Right lobe of liver (tissue), 6 donors: ENCODE data around the gene ATP13A3. TPM values are rescaled to one million over a fixed set of nuclear protein-coding genes. Genes with fewer than 3 reads are reported as not detected.

Experiments
- ATAC-seq, 4 donors: fragments of 200-7000 bp; cut with Tn5 transposase; one replicate each; pipeline ENCODE4 v1.9.1; 2020; ENCODE audit warnings: mild to moderate bottlenecking in 4 of 4, moderate library complexity in 4 of 4
- DNase-seq, 3 donors: peaks; one replicate each; pipeline ENCODE4 v3.0.0-alpha.2; 2020
- H3K27ac ChIP-seq, 3 donors: fragments of 200-600 bp; one replicate each; pipeline ENCODE4 v1.8.0; 2022
- H3K27me3 ChIP-seq, 2 donors: fragments of 200-600 bp; one replicate each; pipeline ENCODE4 v1.8.0; 2022
- H3K36me3 ChIP-seq, 4 donors: fragments of 200-600 bp; sonication (generic) in 1 of 4; one replicate each; pipeline versions ENCODE4 v1.5.1 to v1.8.0; 2017 to 2022; ENCODE audit warnings: control low read depth in 1 of 4
- H3K4me1 ChIP-seq, 4 donors: fragments of 200-600 bp; sonication (generic) in 1 of 4; one replicate each; pipeline versions ENCODE4 v1.5.1 to v1.8.0; 2017 to 2022; ENCODE audit warnings: control low read depth in 1 of 4
- H3K4me3 ChIP-seq, 3 donors: fragments of 200-600 bp; one replicate each; pipeline ENCODE4 v1.8.0; 2022
- H3K9me3 ChIP-seq, 4 donors: fragments of 200-600 bp; sonication (generic) in 1 of 4; one replicate each; pipeline versions ENCODE4 v1.5.1 to v1.8.0; 2017 to 2022; ENCODE audit warnings: control low read depth in 1 of 4
- POLR2A ChIP-seq: fragments of 450-650 bp; IDR thresholded peaks from one replicate; pipeline ENCODE4 v1.6.1; 2017; ENCODE audit warnings: antibody characterized with exemption, mild to moderate bottlenecking
- WGBS: methylation state at CpG from one replicate; pipeline ENCODE4 v1.1.6; 2018; ENCODE audit warnings: low coverage, low lambda C conversion rate; ENCODE audit not compliant: insufficient coverage; ENCODE audit errors: missing lambda C conversion rate; 5-methylcytosine and 5-hydroxymethylcytosine counted together
- intact Hi-C, 2 donors: fragments of 100-400 bp; cut with DNase I; formaldehyde crosslinking; loops; one replicate each; pipeline versions ENCODE4 v1.11.2 to v1.14.1; 2022
- total RNA-seq, 6 experiments: library from RNA; depleted of rRNA in 2 of 6; stranded (reverse); fragments of >200 nt in 2 of 6; fragmentation: NEBNext Ultra II Directional in 3 of 6; extraction: Animal tissue kit (Norgen Biotek cat#: 25700) in 3 of 6; gene quantifications; one replicate each; pipeline versions ENCODE4 v1.1.0 to v1.2.4, GENCODE V29; 2016 to 2023
- TF ChIP-seq, protein P1 (sequence below), 4 donors: fragments of 200-600 bp in 3 of 4; fragments of 450-650 bp in 1 of 4; IDR thresholded peaks; one replicate each; pipeline versions ENCODE4 v1.5.1 to v1.8.0; 2016 to 2022; ENCODE audit warnings: antibody characterized with exemption in 4 of 4, mild to moderate bottlenecking in 2 of 4
- donor health status: DM: no; HTN: yes; CAD: no.
- donor health status: DM: no; HTN: no; CAD: no.
- donor health status: DM: no; HTN: no; CAD: no.
- donor health status: DM: no; HTN: yes; CAD: no.
- donor health status: DM: no; HTN: yes; CAD: no.

Gene ATP13A3
- total RNA-seq, 6 experiments from 2014 or later = 109 to 172 (median 145) TPM

DNA sequence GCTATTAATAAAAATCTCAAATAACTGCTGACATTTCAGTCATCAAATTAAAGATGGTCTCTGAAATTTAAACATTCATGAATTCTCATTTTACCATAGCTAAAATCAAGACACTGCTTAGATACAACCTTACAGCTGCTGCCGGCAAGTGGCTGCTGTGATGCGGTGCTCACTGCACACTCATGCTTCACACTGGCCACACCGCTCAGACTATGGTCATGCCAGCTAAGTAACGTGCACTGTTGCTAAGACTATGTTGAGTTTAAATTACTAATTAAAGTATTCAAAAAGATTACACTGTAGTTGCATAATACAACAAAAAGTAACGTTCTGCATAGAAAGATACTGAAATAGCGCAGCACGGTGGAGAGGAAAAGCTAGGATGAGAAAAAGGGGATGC, 12.1 kb downstream of the ATP13A3 start:
- Histone ChIP-seq H3K4me1 (peaks cover 0 to 22% (median 6%) of the 10 kb centered on the region in 4 donors), H3K27me3 (no peaks in the 10 kb centered on the region), H3K4me3 (no peak overlapping the region), H3K27ac (no peak overlapping the region), H3K36me3 (no peaks in the 10 kb centered on the region), H3K9me3 (no peaks in the 10 kb centered on the region)
- TF ChIP-seq POLR2A = no peak
- TF ChIP-seq, protein P1, sequence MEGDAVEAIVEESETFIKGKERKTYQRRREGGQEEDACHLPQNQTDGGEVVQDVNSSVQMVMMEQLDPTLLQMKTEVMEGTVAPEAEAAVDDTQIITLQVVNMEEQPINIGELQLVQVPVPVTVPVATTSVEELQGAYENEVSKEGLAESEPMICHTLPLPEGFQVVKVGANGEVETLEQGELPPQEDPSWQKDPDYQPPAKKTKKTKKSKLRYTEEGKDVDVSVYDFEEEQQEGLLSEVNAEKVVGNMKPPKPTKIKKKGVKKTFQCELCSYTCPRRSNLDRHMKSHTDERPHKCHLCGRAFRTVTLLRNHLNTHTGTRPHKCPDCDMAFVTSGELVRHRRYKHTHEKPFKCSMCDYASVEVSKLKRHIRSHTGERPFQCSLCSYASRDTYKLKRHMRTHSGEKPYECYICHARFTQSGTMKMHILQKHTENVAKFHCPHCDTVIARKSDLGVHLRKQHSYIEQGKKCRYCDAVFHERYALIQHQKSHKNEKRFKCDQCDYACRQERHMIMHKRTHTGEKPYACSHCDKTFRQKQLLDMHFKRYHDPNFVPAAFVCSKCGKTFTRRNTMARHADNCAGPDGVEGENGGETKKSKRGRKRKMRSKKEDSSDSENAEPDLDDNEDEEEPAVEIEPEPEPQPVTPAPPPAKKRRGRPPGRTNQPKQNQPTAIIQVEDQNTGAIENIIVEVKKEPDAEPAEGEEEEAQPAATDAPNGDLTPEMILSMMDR (IDR thresholded peaks at IDR 0.05) = no peak
- intact Hi-C loops = loop anchor here (5.0 to 10.0 kb wide), 2 partner anchors 100 to 113 kb away; no protein-coding TSS in a partner anchor
- no peak for DNase-seq
- peak in 1 of 4 donors; percentile 42 for ATAC-seq
- WGBS = 70% methylated on average over 7 of the region's 7 CpGs

DNA sequence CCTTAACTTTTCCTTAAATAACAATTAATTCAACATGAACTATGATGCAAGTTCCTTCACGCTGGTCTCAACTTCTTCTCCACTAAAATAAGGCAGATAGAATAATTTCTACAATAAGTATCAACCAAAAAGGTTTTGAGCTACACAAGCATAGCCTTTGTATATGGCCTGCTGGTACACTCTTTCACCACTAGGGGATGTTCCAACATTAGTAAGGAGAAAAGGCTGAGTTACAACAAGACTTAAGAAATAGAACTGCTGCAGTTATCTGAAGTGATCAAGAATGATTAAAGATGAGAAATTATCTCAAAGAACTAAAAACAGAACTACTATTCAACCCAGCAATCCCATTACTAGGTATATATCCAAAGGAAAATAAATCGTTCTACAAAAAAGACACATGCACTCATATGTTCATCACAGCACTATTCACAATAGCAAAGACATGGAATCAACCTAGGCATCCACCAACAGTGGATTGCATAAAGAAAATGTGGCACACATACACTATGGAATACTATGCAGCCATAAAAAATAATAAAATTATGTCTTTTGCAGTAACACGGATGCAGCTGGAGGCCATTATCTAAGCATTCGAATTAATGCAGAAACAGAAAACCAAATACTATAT, 14.4 kb downstream of the ATP13A3 start:
- intact Hi-C loops = loop anchor here in 1 of 2 donors (10.0 kb wide), 1 partner anchor 102 kb away; no protein-coding TSS in a partner anchor
- no peak for TF ChIP-seq POLR2A
- TF ChIP-seq, protein P1 (IDR thresholded peaks at IDR 0.05) = peak; percentile 91 to 98 (median 94)
- peak; percentile 85 to 93 (median 86) for ATAC-seq
- H3K9me3 ChIP-seq = no peaks in the 10 kb centered on the region
- H3K36me3 ChIP-seq = no peaks in the 10 kb centered on the region
- WGBS = 69% methylated on average over 4 of the region's 4 CpGs
- no peak overlapping the region for H3K4me3 ChIP-seq
- no peaks in the 10 kb centered on the region for H3K27me3 ChIP-seq
- DNase-seq = no peak
- peaks cover 0 to 20% (median 4%) of the 10 kb centered on the region in 4 donors for H3K4me1 ChIP-seq
- no peak overlapping the region for H3K27ac ChIP-seq

DNA sequence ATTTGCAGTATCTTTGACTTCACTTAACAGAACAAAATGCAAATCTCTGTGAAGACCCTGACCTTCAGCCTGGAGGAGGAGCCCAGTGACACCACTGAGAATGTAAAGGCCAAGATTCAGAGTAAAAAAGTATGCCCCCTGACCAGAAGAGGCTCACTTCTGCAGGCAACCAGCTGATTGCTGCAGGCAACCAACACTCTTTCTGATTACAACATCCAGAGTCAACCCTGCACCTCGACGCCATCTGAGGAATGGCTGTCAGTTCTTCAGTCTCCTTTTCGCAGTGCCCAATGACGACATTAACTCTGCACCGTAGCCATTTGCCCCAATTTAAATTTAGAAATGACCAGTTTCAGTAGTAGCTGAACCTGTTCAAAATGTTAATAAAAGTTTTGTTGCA, 14.9 kb downstream of the ATP13A3 start:
- DNase-seq (no peak), ATAC-seq (peak; percentile 46 to 71 (median 55))
- peaks cover 0 to 15% (median 4%) of the 10 kb centered on the region in 4 donors for H3K4me1 ChIP-seq
- 14% methylated on average over 4 of the region's 5 CpGs for WGBS
- H3K27ac ChIP-seq = peak overlapping the region in 1 of 3 donors; percentile 10
- no peak overlapping the region for H3K4me3 ChIP-seq
- H3K36me3 ChIP-seq = no peaks in the 10 kb centered on the region
- intact Hi-C loops = loop anchor here in 1 of 2 donors (10.0 kb wide), 1 partner anchor 103 kb away; no protein-coding TSS in a partner anchor
- no peaks in the 10 kb centered on the region for H3K27me3 ChIP-seq
- TF ChIP-seq, protein P1 (IDR thresholded peaks at IDR 0.05) = no peak
- no peak for TF ChIP-seq POLR2A
- H3K9me3 ChIP-seq = no peaks in the 10 kb centered on the region

DNA sequence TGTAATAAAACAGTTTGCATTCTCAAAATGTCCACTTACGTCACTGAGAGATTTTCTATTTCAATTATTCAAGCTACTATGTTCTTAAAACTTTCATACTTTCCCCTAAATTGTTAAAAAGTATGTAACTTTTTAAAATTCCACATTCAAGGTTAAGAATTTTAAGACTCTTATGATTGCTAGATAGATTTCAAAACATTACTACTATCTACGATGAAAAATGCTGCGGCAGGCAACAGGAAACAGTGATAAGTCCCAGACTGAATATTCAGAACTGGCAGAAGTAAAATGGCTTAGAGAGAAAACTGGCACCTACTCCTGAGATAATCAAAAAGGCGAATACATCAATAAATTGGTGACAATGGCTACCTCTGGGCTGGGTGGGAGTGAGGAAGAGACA, 16.2 kb downstream of the ATP13A3 start:
- no peak overlapping the region for H3K4me3 ChIP-seq
- peaks cover 0 to 20% (median 4%) of the 10 kb centered on the region in 4 donors for H3K4me1 ChIP-seq
- H3K9me3 ChIP-seq = no peaks in the 10 kb centered on the region
- TF ChIP-seq POLR2A = no peak
- TF ChIP-seq, protein P1 (IDR thresholded peaks at IDR 0.05) = no peak
- ATAC-seq (no peak), DNase-seq (no peak)
- WGBS = 38% methylated on average over 4 of the region's 4 CpGs
- H3K27ac ChIP-seq = no peak overlapping the region
- no peaks in the 10 kb centered on the region for H3K27me3 ChIP-seq
- intact Hi-C loops = loop anchor here in 1 of 2 donors (10.0 kb wide), 1 partner anchor 104 kb away; no protein-coding TSS in a partner anchor
- no peaks in the 10 kb centered on the region for H3K36me3 ChIP-seq
